Heart right ventricle (tissue), 16 donors: ENCODE results near the gene SLC1A3. TPM values are rescaled to one million over a fixed set of nuclear protein-coding genes. Genes with fewer than 3 reads are reported as not detected.

Source experiments
- ATAC-seq, 8 donors: fragments of 200-7000 bp; cut with Tn5 transposase; one replicate each; pipeline ENCODE4 v1.9.1; 2020; ENCODE audit warnings: mild to moderate bottlenecking in 8 of 8, moderate library complexity in 8 of 8, moderate number of reproducible peaks in 1 of 8
- DNase-seq, 2 donors: peaks; one replicate each; pipeline ENCODE4 v3.0.0-alpha.2; 2020
- H3K27ac ChIP-seq, 10 donors: fragments of 200-600 bp; sonication (generic) in 2 of 10; one replicate each; pipeline versions ENCODE4 v1.5.0 to v1.8.0; 2020 to 2022; ENCODE audit warnings: mild to moderate bottlenecking in 3 of 10
- H3K27me3 ChIP-seq, 7 donors: fragments of 200-600 bp; one replicate each; pipeline ENCODE4 v1.8.0; 2021 to 2022; ENCODE audit warnings: mild to moderate bottlenecking in 2 of 7
- H3K36me3 ChIP-seq, 9 donors: fragments of 200-600 bp; sonication (generic) in 1 of 9; one replicate each; pipeline versions ENCODE4 v1.5.0 to v1.8.0; 2020 to 2022; ENCODE audit warnings: mild to moderate bottlenecking in 2 of 9
- H3K4me1 ChIP-seq, 9 donors: fragments of 200-600 bp; sonication (generic) in 1 of 9; one replicate each; pipeline versions ENCODE4 v1.5.0 to v1.8.0; 2020 to 2022; ENCODE audit warnings: mild to moderate bottlenecking in 4 of 9
- H3K4me3 ChIP-seq, 10 donors: fragments of 200-600 bp; sonication (generic) in 2 of 10; one replicate each; pipeline versions ENCODE4 v1.5.0 to v1.8.0; 2020 to 2022; ENCODE audit warnings: mild to moderate bottlenecking in 7 of 10, moderate library complexity in 2 of 10
- H3K9me3 ChIP-seq, 11 donors: fragments of 200-600 bp in 10 of 11; sonication (generic) in 2 of 11; one replicate each; pipeline versions ENCODE4 v1.5.0 to v1.8.0; 2013 to 2022; ENCODE audit warnings: mild to moderate bottlenecking in 2 of 11, control low read depth in 1 of 11, moderate library complexity in 1 of 11
- CTCF ChIP-seq, 9 donors: fragments of 200-600 bp; sonication (generic) in 2 of 9; IDR thresholded peaks; one replicate each; pipeline versions ENCODE4 v1.5.0 to v1.8.0; 2021 to 2022; ENCODE audit warnings: antibody characterized with exemption in 9 of 9, mild to moderate bottlenecking in 5 of 9, moderate library complexity in 1 of 9
- WGBS, 2 donors: extraction: QIAGEN DNeasy Blood & Tissue Kit; methylation state at CpG; one replicate each; pipeline ENCODE4 v1.1.7; 2013; ENCODE audit warnings: inconsistent platforms in 1 of 2; 5-methylcytosine and 5-hydroxymethylcytosine counted together
- intact Hi-C, 10 donors: fragments of 100-400 bp; cut with DNase I; formaldehyde crosslinking; loops; one replicate each; pipeline versions ENCODE4 v1.11.1 to v1.14.2; 2022
- polyA plus RNA-seq, 2 donors: library from polyadenylated mRNA; stranded (reverse); fragments of 200-250 nt; gene quantifications; one replicate each; pipeline ENCODE4 v1.2.3, GENCODE V29; 2013
- total RNA-seq, 10 donors: library from RNA; stranded (reverse); fragmentation: NEBNext Ultra II Directional in 3 of 10; extraction: Animal tissue kit (Norgen Biotek cat#: 25700) in 3 of 10; gene quantifications; one replicate each; pipeline versions ENCODE4 v1.2.1 to v1.2.4, GENCODE V29; 2021 to 2023
- donor health status: Arrhythmogenic right ventricular cardiomyopathy.
- donor health status: ischemic (EF 13 %, LVEDD 7.1; RV severe dilation, severe dysfunction).
- donor health status: healthy with polysubstance abuse.
- donor health status: DM: no; HTN: yes; CAD: no.
- donor health status: DM: no; HTN: no; CAD: no.
- donor health status: ischemic (EF 25% LVEDD 6.9; RV normal size, moderate dysfunction).
- donor health status: ischemic (EF 25% LVEDD 5.7; RV mildly dilated, moderate dysfunction).
- donor health status: healthy.
- donor health status: DM: yes; HTN: yes; CAD: no.
- donor health status: Ischemic cardiomyopathy.
- donor health status: ischemic (EF 35%, LVEDD 5.7; RV mildly dilated, moderate dysfunction).
- donor health status: nonischemic (EF 11% LVEDD 7.7; RV severe dilation, severe dysfunction).
- donor health status: DM: yes; HTN: yes; CAD: no.
- donor health status: PGD.
- donor health status: ischemic (EF 29% LVEDD 5.4; RV normal size, mild dysfunction).
- donor health status: nonischemic (EF 23%, LVEDD 6.1; RV moderate dilation, normal function).

Gene SLC1A3
- total and polyA plus RNA-seq, 12 donors: 39.5 to 83.6 (median 58.5) TPM

- H3K27ac ChIP-seq: peak overlapping the region; percentile 2 to 80 (median 52)
- H3K36me3 ChIP-seq: no peaks in the 10 kb centered on the region
- TF ChIP-seq CTCF (IDR thresholded peaks at IDR 0.05): no peak
- intact Hi-C loops: no loop called here
- DNase-seq: no peak
- H3K9me3 ChIP-seq: no peaks in the 10 kb centered on the region
- H3K4me1 ChIP-seq: peaks cover 0 to 36% (median 10%) of the 10 kb centered on the region in 9 donors
- no peaks in the 10 kb centered on the region for H3K27me3 ChIP-seq
- H3K4me3 ChIP-seq: no peak overlapping the region
- peak in 2 of 8 donors; percentile 43 to 46 for ATAC-seq
Measured at GRCh38 chr5:36647046-36647445, 40.6 kb downstream of the SLC1A3 start.

- peak in 5 of 8 donors; percentile 27 to 53 (median 31) for ATAC-seq
- H3K4me3 ChIP-seq: no peak overlapping the region
- WGBS, 2 donors: 33 to 38% methylated on average over 3 of the region's 3 CpGs
- no peak for DNase-seq
- intact Hi-C loops: no loop called here
- no peaks in the 10 kb centered on the region for H3K36me3 ChIP-seq
- no peaks in the 10 kb centered on the region for H3K9me3 ChIP-seq
- peaks cover 0 to 47% (median 18%) of the 10 kb centered on the region in 9 donors for H3K4me1 ChIP-seq
- peak overlapping the region; percentile 2 to 80 (median 52) for H3K27ac ChIP-seq
- H3K27me3 ChIP-seq: no peaks in the 10 kb centered on the region
- TF ChIP-seq CTCF (IDR thresholded peaks at IDR 0.05): no peak
Measured at GRCh38 chr5:36648426-36648825, 42.0 kb downstream of the SLC1A3 start.

GRCh38 chr5:36651761-36652685 lies 45.6 kb downstream of the SLC1A3 start:
- DNase-seq (no peak), ATAC-seq (peak; percentile 59 to 89 (median 78))
- H3K27ac ChIP-seq: peak overlapping the region; percentile 20 to 80 (median 68)
- H3K4me1 ChIP-seq: peaks cover 0 to 50% (median 29%) of the 10 kb centered on the region in 9 donors
- intact Hi-C loops: loop anchor here in 2 of 10 donors (5.0 kb wide), 2 partner anchors 35 to 45 kb away; partner anchors contain the start of gene SLC1A3 (in 1 of the 2)
- no peak for TF ChIP-seq CTCF (IDR thresholded peaks at IDR 0.05)
- WGBS, 2 donors: 44 to 50% methylated on average over 9 of the region's 9 CpGs
- no peaks in the 10 kb centered on the region for H3K27me3 ChIP-seq
- H3K9me3 ChIP-seq: no peaks in the 10 kb centered on the region
- H3K4me3 ChIP-seq: no peak overlapping the region
- H3K36me3 ChIP-seq: no peaks in the 10 kb centered on the region

GRCh38 chr5:36653044-36653705 lies 46.8 kb downstream of the SLC1A3 start:
- intact Hi-C loops: loop anchor here in 2 of 10 donors (5.0 kb wide), 2 partner anchors 36 to 46 kb away; partner anchors contain the start of gene SLC1A3 (in 1 of the 2)
- WGBS, 2 donors: 51 to 58% methylated on average over 5 of the region's 5 CpGs
- no peaks in the 10 kb centered on the region for H3K27me3 ChIP-seq
- no peaks in the 10 kb centered on the region for H3K36me3 ChIP-seq
- H3K4me3 ChIP-seq: no peak overlapping the region
- H3K4me1 ChIP-seq: peaks cover 3 to 58% (median 35%) of the 10 kb centered on the region in 9 donors
- TF ChIP-seq CTCF (IDR thresholded peaks at IDR 0.05): no peak
- peak overlapping the region in 8 of 10 donors; percentile 20 to 80 (median 74) for H3K27ac ChIP-seq
- no peak for DNase-seq
- no peaks in the 10 kb centered on the region for H3K9me3 ChIP-seq
- ATAC-seq: no peak
